Stimulated activated CD4-positive, alpha-beta T cell treated with anti-CD3 and anti-CD28 coated beads, Interleukin-4, amount 100 ng/mL, for 4 hours (primary cell): Measurements from ENCODE around the gene SGK2.
A peak's percentile ranks its signal among the peaks of the same experiment; 100 is the strongest.
"Not testable (repeated sequence)": the region's sequence is repeated elsewhere in the genome, so short reads cannot be mapped to it uniquely, and the experiment has no call there.

Source experiments
- DNase-seq, 2 experiments: peaks; one replicate each; pipeline ENCODE4 v3.0.0-alpha.2; 2020

SGK2 gene

DNA sequence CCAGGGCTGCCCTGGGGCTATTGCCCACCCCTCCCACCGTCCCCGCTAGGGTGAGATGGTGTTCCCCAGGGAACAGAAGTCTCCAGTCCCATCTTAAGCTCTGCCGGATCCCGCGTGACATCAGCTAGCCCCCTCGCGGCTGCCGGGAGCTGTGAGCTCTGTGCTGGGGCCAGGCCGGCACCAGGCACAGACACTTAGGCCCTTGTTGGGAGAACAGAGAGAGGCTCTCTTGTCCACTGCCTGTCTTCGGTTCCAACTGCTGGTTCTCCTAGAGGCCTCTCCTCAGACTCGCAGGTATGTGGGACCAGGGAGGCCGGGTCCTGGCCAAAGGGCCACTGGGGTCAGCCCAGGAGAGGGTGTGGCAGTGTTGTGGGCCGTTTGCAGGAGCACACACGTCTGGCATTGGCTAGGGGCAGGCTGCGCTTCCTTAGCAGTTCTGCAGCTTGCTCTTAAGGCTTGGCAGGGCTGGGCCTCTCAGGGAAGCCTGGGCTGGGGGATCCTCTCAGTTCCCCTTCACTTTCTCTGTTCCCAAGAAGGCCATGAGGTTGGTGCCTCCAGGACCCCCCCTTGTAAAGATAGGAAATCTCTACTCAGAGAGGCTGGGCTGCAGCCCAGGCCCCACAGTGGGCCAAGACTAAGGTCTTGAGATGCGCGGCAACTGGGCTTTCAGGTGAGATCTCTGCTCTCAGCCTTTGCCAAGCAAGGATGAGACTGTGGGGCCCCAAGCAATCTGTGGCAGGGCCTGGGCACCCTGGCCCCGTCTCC, 6.3 kb downstream of the SGK2 start:
- DNase-seq = no peak

DNA sequence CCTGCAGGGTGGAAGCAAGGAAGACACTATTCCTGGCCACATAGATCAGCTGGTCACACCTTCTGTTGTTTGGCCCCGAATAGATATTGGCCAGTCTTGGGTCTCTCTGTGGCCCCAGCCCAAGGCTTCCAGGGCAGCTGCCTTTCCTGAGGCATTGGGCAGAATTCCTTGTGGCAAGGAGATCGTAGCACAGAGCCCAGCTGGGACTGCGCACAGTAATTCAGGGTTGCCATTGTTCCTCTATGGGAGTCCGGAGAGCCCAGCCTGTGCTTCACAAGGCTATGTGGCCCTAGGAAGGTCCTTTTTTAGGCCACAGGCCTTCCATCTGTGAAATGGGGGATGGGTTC, 6.9 kb downstream of the SGK2 start:
- DNase-seq = no peak

DNA sequence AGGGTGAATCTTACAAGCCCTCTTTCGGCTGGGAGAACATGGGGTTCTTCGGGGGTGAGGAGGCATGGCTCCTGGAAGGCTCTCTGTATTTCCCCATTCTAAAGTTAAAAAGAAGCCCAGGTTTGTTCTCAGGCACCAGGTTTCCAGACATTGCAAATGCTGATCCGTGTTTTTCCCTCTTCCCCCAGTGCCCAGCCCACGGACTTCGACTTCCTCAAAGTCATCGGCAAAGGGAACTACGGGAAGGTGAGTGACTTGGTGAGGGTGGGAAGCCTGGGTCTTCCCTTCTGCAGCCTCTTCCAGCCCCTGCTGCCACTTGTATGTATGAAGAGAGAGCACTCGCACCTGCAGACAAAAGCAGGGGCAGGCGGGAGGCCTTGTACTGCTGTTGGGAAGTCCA, 8.7 kb downstream of the SGK2 start:
- DNase-seq = no peak

DNA sequence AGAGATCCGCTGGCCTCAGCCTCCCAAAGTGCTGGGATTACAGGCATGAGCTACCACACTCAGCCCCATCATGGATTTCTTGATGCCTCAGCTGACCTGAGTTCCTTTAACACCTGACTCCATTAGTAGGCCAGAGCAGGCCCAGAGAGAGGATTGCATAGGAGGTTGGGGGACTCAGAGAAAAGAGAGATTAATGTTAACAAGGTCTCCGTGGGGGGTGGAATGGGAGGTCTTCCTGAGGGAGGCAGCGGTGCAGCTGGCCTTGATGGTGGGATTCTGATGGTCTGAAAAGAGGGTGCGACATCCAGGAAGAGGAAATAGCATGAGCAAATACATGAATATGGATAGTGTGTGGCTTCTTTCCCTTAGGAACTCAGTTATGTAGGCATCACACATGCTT, 9.9 kb downstream of the SGK2 start:
- DNase-seq = no peak

DNA sequence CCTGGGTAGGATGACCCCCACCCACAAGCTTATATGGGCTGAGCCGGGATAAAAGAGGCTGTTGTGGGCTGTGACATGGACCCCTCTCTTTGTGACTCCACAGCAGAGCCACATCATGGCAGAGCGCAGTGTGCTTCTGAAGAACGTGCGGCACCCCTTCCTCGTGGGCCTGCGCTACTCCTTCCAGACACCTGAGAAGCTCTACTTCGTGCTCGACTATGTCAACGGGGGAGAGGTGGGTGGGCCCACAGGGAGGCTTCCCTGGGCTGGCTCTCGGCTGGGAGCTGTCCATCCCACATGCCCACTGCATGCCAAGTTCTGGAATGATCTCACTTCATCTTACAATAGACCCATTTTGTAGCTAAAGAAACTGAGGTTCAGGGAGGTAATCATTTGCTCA, 10.5 kb downstream of the SGK2 start:
- DNase-seq = no peak

DNA sequence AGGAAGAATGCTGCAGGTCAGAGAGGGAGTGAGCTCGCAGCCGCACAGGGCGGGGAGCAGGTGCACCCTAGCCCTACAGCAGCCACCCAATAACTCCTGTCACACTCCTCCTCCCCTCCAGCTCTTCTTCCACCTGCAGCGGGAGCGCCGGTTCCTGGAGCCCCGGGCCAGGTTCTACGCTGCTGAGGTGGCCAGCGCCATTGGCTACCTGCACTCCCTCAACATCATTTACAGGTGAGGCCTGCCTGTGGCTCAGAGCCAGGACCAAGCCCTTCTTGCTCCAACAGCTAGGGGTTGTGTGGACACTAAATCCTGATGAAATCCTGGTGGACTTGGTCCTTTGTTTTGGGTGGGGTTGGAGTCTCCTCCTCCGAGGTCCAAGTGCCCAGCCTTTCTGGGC, 11.7 kb downstream of the SGK2 start:
- DNase-seq = no peak

DNA sequence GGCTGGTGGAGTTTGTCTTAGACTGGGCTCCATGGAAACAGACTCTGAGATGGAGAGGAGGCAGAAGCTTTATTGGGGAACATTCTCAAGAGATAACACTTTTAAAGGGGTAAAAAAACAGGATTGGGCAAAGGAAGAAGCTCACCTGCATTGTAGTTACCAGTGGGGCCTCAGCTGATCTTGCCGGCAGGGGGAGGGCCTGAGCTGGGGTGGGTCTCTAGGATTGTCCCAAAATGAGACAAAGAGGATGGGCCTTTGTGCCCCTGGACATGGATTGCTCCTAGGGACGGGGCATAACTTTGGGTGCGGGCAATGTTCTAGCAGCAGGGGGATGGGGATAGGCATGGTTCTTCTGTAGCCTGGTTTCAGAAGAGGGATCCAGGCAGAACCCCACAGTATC, 12.5 kb downstream of the SGK2 start:
- no peak for DNase-seq

DNA sequence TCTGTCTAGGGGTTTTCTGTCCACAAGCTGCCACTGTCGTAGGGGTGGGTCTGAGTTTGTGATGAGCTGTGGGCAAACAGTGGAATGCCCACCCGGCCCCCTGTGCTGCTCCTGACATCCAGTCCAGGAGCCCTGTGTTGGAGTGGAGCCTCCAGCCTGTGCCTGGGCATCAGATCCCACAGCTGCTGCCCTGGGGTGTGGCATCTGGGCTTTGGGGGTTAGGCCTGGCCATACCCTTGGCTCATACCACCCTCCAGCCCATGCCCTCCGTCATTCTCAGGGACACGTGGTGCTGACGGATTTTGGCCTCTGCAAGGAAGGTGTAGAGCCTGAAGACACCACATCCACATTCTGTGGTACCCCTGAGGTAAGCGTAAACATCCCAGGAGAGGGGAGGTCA, 12.9 kb downstream of the SGK2 start:
- DNase-seq = no peak

DNA sequence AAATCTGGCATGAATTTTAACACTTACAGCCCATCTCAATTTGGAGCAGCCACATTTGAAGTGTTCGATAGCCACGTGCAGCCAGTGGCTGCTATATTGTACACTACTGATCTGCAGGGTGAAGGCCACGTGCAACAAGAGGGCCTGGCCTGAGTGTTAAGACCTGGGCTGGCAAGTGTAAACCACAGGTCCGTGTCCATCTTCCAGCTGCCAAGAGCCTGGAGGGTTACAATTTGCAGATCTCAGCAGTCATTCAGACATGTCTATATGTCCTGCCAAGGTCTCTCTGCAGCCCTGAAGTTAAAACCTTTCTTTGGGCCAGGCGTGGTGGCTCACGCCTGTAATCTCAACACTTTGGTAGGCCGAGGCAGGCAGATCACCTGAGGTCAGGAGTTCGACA, 14.1 kb downstream of the SGK2 start:
- no peak for DNase-seq

DNA sequence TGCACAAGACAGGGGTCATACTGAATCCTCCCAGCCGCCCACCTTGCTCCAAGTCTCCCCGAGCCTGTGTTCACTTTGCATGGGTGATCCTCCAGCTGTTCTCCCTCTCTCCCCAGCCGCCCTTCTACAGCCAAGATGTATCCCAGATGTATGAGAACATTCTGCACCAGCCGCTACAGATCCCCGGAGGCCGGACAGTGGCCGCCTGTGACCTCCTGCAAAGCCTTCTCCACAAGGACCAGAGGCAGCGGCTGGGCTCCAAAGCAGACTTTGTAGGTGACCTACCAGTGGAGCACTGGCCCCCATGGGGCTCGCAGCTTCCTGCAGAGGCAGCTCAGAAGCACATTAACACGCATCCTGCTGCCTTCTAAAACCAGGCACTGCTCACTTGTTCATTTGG, 17.3 kb downstream of the SGK2 start:
- no peak for DNase-seq

DNA sequence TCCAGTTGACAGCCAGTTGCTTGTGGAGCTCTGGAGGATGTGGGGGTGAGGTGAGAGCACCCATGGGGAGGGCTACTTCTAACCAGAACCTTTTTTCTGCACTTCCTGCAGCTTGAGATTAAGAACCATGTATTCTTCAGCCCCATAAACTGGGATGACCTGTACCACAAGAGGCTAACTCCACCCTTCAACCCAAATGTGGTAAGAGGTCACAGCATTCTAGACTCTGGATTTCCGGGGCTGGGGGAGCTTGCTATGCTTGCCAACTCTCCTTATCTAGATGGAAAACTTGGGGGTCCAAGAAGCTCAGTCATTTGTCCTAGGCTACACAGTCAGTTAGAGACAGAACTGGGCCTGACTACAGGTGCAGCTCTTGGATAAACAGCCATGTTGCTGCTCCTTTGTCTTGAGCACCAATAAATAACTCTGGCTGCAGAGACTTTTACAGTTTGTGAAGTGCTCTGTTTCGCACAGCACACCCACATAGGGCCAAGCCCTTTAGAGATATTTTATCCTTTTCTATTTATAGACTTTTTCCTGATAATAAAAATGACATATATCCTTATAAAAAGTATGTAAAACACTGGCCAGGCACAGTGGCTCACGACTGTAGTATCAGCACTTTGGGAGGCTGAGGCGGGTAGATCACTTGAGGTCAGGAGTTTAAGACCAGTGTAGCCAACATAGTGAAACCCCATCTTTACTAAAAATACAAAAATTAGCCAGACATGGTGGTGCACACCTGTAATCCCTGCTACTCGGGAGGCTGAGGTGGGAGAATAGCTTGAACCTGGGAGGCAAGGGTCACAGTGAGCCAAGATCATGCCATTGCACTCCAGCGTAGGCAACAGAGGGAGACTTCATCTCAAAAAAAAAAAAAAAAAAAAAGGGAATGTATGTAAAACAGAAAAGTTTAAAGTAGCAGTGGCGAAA, 21.3 kb downstream of the SGK2 start:
- no peak for DNase-seq

DNA sequence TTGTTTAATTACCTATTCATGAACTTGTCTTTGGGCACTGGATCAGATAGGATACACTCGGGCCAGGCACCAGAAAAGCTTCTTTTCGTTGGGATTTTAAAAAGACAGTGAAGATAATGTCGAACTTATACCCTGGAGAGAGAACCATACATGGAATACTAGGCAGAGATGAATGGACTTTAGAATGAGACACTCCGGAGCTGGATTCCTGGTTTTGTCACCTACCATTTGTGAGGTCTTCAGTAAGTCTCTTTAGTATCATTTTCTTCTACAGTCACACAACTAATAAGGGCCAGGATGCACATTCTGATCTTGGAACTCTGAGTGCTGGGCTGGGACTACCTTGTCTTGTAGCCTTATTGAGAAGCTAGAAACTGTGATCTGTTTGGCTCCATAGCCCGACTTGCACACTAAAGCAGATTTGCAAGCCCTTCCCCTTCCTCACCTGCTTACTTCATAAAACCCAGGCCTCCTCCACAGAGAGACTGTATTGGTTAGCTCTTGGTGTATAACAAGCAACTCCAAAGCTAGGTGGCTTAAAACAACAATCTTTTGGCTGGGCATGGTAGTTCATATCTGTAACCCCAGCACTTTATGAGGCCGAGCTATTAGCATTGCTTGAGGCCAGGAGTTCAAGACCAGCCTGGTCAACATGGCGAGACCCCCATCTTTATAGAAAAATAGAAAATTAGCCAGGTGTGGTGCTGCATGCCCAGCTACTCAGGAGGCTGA, 24.5 kb downstream of the SGK2 start:
- DNase-seq = no peak

DNA sequence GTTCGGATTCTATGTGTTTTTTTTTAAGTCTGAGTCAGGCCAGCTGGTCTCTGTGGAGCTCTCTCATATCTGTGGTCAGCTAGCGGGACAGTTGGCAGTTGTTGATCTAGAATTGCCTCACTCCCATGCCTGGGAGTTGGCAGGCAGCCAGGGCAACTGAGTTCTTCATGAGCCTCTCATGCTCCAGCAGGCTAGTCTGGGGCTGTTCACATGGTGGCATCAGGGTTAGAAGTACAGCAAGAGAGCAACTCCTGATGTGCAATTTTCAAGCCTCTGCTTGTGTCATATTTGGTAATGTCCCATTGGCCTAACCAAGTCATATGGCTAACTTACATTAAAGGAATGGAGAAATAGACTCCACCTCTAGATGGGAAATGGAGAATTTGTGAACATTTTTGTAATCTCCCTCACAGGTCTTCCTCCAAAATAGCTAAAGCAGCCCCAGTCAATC, 25.2 kb downstream of the SGK2 start:
- no peak for DNase-seq

DNA sequence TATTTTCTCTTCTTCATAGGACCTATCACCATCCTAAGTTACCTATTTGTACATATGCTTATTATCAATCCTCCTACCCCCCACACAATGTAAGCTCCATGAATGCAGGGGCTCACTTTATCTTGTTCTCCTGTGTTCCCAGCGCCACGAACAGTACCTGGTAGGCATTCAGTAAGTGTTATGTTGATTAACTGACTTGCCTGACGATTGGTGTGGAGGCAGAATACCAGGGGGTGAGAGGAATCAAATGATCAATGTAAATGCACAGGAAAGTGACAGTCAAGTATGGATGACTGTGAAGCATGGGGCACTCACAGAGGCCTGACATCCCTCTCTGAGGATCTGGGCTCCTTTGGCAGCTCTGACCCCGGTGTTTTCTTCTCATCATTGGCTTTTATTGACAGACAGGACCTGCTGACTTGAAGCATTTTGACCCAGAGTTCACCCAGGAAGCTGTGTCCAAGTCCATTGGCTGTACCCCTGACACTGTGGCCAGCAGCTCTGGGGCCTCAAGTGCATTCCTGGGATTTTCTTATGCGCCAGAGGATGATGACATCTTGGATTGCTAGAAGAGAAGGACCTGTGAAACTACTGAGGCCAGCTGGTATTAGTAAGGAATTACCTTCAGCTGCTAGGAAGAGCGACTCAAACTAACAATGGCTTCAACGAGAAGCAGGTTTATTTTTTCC, 25.8 kb downstream of the SGK2 start:
- no peak for DNase-seq

DNA sequence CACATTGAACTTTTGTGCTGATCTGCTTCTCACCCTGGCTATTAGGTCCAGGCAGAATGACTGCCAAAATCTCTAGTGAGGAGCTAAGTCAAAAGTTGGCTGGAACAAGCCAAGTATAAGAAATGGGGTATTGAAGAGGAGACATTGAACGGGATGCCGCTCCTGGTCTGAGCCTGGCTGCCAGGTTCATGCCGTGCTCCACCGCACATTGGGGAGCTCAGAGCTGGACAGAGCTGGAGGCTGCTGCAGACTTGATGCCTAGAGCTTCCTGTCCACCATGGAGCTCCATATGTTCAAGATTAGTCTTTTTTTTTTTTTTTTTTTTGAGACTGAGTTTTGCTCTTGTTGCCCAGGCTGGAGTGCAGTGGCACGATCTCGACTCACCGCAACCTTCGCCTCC, 27.8 kb downstream of the SGK2 start:
- DNase-seq = no peak

DNA sequence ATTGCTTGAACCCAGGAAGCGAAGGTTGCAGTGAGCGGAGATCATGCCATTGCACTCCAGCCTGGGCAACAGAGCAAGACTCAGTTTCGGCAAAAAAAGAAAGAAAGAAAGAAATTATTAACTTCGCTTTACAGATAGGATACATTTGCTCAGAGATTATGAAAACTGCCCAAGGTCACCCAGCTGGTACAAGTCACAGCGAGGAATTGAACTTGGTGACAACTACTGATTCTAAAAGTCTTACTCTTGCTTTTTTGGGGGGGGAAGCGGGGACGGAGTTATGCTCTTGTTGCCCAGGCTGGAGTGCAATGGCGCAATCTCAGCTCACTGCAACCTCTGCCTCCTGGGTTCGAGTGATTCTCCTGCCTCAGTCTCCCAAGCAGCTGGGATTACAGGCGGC, 29.7 kb downstream of the SGK2 start:
- not testable (repeated sequence) for DNase-seq

DNA sequence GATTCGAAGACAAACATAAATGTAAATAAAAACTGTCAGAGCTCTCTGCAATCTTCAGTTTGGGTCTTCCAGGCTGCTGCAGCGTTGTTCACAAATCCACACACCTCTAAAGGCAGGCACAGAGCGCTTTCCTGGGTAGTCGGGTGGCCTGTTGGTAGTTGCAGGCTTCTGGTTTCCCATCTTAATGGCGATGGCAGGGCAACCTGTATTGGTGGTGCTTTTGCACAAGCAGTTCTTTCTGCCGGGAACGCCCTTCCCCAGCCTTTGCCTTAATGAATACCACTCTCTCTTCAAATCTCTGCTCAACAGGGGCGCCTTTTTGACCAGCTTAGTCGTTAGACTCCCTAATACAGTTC, 31.2 kb downstream of the SGK2 start:
- DNase-seq = no peak

DNA sequence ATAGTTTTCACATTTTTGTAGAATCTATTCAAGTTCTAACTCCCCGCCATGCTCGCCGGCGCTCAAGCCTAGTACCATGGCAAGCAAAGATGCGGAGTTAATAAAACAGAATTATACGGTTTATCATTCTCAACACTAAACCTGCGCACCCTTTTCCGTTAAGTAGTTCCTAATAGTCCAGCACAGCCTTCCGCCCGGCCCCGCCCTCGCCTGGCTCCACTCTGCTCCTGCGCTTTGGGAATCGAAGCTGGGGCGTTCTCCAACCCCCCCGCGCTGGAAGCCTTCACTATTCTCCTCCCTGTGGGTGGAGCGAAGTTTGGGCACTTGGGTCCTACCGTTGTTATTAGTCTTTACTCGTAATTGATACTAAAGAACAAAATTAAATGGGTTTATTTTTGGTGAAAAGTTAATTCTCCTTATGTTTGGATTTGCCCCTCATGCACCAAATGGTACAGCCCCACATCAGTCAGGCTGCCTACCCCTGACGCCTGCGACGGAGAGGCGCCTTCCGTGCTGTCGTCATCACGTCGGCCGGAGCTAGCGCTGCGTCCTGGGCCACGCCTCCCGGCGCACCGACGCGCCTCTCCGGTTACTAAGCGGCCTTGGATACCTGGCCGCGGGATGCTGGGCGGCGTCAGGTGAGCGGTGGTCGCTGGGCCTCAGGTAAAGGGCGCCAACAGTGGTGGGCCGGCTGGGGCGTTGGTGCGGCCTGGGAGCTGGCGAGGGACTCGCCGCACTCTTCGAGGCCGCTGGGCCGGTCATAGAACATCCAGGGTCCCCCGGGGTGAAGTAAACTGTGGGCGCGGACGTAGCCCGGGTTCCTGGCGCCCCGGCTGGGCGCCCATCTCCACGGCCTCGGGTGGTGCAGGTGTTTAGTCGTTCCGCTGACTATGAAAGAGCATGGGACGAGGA, 31.8 kb downstream of the SGK2 start, which contains the start of gene IFT52:
Gene IFT52, plus strand, starts transcription at position 546 of the 912 bp plus-strand sequence. CDS start 3,762 bp downstream, outside the sequence.
- DNase-seq = peak; percentile 85 to 88

DNA sequence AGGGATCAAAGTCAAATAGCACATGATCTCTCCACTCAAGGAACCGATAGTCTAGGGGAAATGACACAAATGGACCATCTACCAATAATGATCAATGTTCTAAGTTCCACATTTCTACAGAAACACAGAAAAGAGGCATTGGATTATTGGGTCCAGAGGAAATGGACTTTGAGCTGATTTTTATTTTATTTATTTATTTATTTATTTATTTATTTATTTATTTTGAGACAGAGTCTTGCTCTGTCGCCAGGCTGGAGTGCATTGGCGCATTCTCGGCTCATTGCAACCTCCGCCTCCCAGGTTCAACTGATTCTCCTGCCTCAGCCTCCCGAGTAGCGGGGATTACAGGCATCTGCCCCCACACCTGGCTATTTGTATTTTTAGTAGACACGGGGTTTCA, 43.1 kb downstream of the SGK2 start:
- not testable (repeated sequence) for DNase-seq

DNA sequence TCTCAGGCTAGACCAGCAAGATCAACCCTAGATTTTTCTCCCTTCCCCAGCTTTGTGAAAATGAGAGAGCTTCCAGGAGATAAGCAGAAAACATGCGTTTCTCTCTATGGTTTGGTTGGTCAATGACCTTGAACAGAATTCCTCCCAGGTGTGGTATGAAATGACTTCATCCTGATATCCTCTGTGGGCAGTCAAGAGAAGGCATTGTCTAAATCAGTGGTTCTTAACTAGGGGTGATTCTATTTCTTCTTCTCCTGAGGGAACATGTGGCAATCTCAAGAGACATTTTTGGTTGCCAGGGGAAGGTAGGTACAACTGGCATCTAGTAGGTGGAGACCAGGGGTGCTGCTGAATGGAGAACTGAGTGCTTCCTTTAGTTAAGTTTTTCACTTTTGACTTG, 44.3 kb downstream of the SGK2 start:
- no peak for DNase-seq

DNA sequence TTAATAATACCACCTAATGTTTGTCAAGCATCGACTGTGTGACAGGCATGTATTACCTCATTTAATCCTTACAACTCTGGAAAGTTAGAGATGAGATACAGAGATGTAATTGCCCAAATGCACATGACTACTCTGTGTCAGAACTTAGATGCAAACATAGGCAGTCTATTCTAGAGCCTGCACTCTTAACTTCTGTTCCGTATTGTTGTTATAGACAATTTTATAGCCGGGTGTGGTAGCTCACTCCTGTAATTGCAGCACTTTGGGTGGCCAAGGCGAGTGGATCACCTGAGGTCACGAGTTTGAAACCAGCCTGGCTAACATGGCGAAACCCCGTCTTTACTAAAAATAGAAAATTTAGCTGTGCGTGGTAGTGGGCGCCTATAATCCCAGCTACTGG, 46.9 kb downstream of the SGK2 start:
- no peak for DNase-seq

DNA sequence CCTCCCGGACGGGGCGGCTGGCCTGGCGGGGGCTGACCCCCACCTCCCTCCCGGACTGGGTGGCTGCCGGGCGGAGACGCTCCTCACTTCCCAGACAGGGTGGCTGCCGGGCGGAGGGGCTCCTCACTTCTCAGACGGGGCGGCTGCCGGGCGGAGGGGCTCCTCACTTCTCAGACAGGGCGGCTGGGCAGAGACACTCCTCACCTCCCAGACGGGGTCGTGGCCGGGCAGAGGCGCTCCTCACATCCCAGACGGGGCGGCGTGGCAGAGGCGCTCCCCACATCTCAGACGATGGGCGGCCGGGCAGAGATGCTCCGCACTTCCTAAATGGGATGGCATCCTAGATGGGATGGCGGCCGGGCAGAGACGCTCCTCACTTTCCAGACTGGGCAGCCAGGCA, 48.5 kb downstream of the SGK2 start:
- not testable (repeated sequence) for DNase-seq
